ENCODE data around the gene ZNF750. TPM values are rescaled to one million over a fixed set of nuclear protein-coding genes. Genes with fewer than 3 reads are reported as not detected.

Gene ZNF750
- total RNA-seq, 2 donors from 2014 or later: not detected

- no peak for TF ChIP-seq CTCF (IDR thresholded peaks at IDR 0.05)
- Histone ChIP-seq H3K36me3 (no peaks in the 10 kb centered on the region), H3K9me3 (no peaks in the 10 kb centered on the region), H3K4me1 (no peaks in the 10 kb centered on the region), H3K27ac (no peak overlapping the region), H3K4me3 (peak overlapping the region in 1 of 2 donors; percentile 27), H3K27me3 (no peaks in the 10 kb centered on the region)
- DNase-seq (ENCODE audit: low spot score): no peak
These were observed 8.0 kb downstream of the ZNF750 start for GRCh38 chr17:82831818-82832200.

- no peak for DNase-seq (ENCODE audit: low spot score)
- peak overlapping the region; percentile 4 to 44 for H3K27ac ChIP-seq
- no peak for TF ChIP-seq CTCF (IDR thresholded peaks at IDR 0.05)
- H3K27me3 ChIP-seq: no peaks in the 10 kb centered on the region
- no peaks in the 10 kb centered on the region for H3K9me3 ChIP-seq
- no peaks in the 10 kb centered on the region for H3K36me3 ChIP-seq
- no peaks in the 10 kb centered on the region for H3K4me1 ChIP-seq
- H3K4me3 ChIP-seq: peak overlapping the region in 1 of 2 donors; percentile 27
These were observed 8.6 kb downstream of the ZNF750 start for GRCh38 chr17:82831041-82831817.

GRCh38 chr17:82830249-82830661 lies 9.6 kb downstream of the ZNF750 start:
- Histone ChIP-seq H3K27ac (peak overlapping the region; percentile 4 to 44), H3K4me1 (no peaks in the 10 kb centered on the region), H3K9me3 (no peaks in the 10 kb centered on the region), H3K27me3 (no peaks in the 10 kb centered on the region), H3K4me3 (peak overlapping the region; percentile 2 to 27), H3K36me3 (no peaks in the 10 kb centered on the region)
- DNase-seq (ENCODE audit: low spot score): peak; percentile 62
- TF ChIP-seq CTCF (IDR thresholded peaks at IDR 0.05): no peak

- no peak for DNase-seq (ENCODE audit: low spot score)
- Histone ChIP-seq H3K36me3 (no peaks in the 10 kb centered on the region), H3K27me3 (no peaks in the 10 kb centered on the region), H3K9me3 (no peaks in the 10 kb centered on the region), H3K4me1 (no peaks in the 10 kb centered on the region), H3K27ac (no peak overlapping the region), H3K4me3 (no peak overlapping the region)
- no peak for TF ChIP-seq CTCF (IDR thresholded peaks at IDR 0.05)
These were observed 10.8 kb downstream of the ZNF750 start for GRCh38 chr17:82828875-82829487.

GRCh38 chr17:82826956-82827355 lies 12.9 kb downstream of the ZNF750 start:
- no peak for TF ChIP-seq CTCF (IDR thresholded peaks at IDR 0.05)
- no peaks in the 10 kb centered on the region for H3K27me3 ChIP-seq
- no peak overlapping the region for H3K27ac ChIP-seq
- H3K9me3 ChIP-seq: no peaks in the 10 kb centered on the region
- H3K36me3 ChIP-seq: peaks cover 5% of the 10 kb centered on the region
- H3K4me1 ChIP-seq: no peaks in the 10 kb centered on the region
- H3K4me3 ChIP-seq: no peak overlapping the region
- DNase-seq (ENCODE audit: low spot score): no peak
